AG04450 (cell line): ENCODE data around the gene SCYL1. TPM values are rescaled to one million over a fixed set of nuclear protein-coding genes. Genes with fewer than 3 reads are reported as not detected.
A peak's percentile ranks its signal among the peaks of the same experiment; 100 is the strongest.

Experiments used
- CTCF ChIA-PET: fragments of 300-600, 350-600 bp; formaldehyde crosslinking; extraction: SDS; loops from one replicate; lab custom pipeline; 2022; ENCODE audit warnings: antibody characterized with exemption, inconsistent platforms; lab: Charles Lee
- POLR2A ChIA-PET: fragments of 350-600 bp; formaldehyde crosslinking; extraction: SDS; loops from one replicate; lab custom pipeline; 2021; ENCODE audit warnings: antibody characterized with exemption, inconsistent platforms; lab: Yijun Ruan, JAX
- DNase-seq: peaks from one replicate; pipeline ENCODE4 v3.0.0-alpha.2; 2011; ENCODE audit warnings: low read depth, low spot score
- H3K27ac ChIP-seq: one replicate; pipeline ENCODE4 v1.5.1; 2012; ENCODE audit warnings: low read depth, low read length, control low read depth
- H3K27me3 ChIP-seq: one replicate; pipeline ENCODE4 v1.6.0; 2012; ENCODE audit warnings: low read length; ENCODE audit not compliant: control insufficient read depth, insufficient read depth
- H3K4me3 ChIP-seq: 2 replicates; pipeline ENCODE4 v1.5.1; 2011; ENCODE audit warnings: mild to moderate bottlenecking, low read depth, low read length, control low read depth
- H3K9me3 ChIP-seq: 2 replicates; pipeline ENCODE4 v1.5.1; 2012; ENCODE audit warnings: low read length; ENCODE audit not compliant: control insufficient read depth, insufficient read depth
- polyA plus RNA-seq: library from polyadenylated mRNA; depleted of rRNA; stranded (reverse); fragments of >200 nt; gene quantifications from 2 replicates; pipeline ENCODE4 v1.2.3, GENCODE V29; 2011
- TF ChIP-seq, protein P1 (sequence below): IDR thresholded peaks from 2 replicates; pipeline ENCODE4 v1.5.1; 2011; ENCODE audit warnings: low read depth, low read length, control low read depth, inconsistent platforms

Gene SCYL1
- polyA plus RNA-seq, 1 experiment: 60.9 TPM

DNA sequence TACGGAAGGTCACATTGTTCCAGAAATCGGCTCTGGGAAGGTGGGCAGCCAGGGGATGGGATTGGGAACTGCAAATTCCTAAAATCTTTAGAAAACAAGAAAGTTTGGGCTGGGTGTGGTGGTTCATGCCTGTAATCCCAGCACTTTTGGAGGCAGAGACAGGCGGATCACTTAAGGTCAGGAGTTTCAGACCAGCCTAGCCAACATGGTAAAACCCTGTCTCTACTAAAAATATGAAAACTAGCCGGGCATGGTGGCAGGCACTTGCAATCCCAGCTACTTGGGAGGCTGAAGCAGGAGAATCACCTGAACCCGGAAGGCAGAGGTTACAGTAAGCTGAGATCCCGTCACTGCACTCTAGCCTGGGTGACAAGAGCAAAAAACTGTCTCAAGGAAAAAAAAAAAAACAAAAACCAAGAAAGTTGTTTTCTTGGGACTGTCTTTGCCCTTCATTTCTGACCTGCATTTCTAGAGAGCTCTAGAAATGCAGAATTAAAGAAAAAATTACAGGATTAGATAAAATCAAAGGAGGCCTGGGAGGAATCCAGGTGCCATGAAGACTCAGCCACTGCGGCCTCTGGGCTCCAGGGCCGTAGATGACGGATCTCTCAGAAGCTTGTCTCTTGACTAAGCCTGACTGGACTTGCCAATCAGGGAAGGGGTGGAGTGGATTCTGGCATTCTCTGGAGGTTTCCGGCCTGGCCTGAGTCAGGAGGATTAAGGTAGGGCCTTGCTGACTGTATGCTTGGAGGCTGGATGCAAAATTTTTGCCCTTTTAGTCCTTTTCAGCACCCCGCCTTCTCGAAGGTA, 31.3 kb upstream of the SCYL1 start:
- no peak for DNase-seq
- H3K27ac ChIP-seq: peak overlapping the region; percentile 100
- H3K9me3 ChIP-seq: no peaks in the 10 kb centered on the region; the same call in 1 of the 2 replicates
- H3K27me3 ChIP-seq: no peaks in the 10 kb centered on the region
- POLR2A ChIA-PET: interaction anchor here (0.9 to 21.9 kb wide), 10 partner anchors 6 to 71 kb away, joined by 3 to 999 read pairs (median 16); partner anchors contain the start of genes MALAT1 and NEAT1
- H3K4me3 ChIP-seq: 0 out of 2 replicates have a peak overlapping the region, but pooled peaks have one; percentile 2
- TF ChIP-seq, protein P1, sequence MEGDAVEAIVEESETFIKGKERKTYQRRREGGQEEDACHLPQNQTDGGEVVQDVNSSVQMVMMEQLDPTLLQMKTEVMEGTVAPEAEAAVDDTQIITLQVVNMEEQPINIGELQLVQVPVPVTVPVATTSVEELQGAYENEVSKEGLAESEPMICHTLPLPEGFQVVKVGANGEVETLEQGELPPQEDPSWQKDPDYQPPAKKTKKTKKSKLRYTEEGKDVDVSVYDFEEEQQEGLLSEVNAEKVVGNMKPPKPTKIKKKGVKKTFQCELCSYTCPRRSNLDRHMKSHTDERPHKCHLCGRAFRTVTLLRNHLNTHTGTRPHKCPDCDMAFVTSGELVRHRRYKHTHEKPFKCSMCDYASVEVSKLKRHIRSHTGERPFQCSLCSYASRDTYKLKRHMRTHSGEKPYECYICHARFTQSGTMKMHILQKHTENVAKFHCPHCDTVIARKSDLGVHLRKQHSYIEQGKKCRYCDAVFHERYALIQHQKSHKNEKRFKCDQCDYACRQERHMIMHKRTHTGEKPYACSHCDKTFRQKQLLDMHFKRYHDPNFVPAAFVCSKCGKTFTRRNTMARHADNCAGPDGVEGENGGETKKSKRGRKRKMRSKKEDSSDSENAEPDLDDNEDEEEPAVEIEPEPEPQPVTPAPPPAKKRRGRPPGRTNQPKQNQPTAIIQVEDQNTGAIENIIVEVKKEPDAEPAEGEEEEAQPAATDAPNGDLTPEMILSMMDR: no peak
- CTCF ChIA-PET: interaction anchor here (2.6 kb wide), 1 partner anchor 14 kb away, joined by 17 read pairs; no protein-coding TSS in a partner anchor

DNA sequence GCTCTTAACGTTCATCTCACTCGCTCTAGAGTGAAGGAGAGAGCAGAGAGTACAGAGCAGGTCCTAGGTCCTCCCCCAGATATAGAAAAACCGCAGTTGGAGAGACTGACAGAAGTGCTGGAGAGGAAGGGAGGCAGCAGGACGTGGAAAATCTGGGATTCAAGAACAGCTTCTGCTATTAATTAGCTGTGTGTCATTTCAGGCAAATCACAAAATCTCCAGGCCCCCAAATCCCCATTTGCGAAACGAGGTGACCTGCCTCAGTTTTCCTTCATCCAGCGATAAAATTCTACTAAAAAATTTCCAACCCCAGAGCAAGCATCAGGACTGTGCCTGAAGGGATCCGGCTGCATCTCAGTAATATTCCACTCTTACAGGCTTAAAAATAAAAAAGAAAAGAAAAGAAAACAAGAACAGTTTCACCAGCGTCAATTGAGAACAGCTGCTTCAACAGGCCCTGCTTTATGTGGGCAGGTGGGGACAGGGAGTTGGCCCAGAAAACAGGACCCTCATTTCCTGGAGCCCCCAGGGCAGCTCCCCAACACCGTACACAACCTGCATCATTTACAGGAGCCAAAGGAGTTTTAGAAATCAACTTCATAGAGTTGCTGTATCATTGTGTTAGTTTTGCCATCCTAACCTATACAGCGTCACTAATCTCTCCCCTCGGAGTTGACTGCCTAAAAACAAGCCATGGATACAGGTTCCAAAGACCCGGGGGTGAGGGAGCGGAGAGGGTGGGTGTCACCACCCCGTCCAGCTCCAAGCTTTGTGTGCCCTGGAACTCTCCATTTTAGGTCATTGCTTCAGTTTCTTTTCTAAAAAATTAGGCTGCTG, 28.4 kb upstream of the SCYL1 start:
- ChIA-PET POLR2A (interaction anchor here (0.6 to 21.9 kb wide), 16 partner anchors 7 to 221 kb away, joined by 3 to 999 read pairs (median 12); partner anchors contain the start of genes NEAT1, SCYL1 and SLC25A45), CTCF (interaction anchor here (0.6 to 4.5 kb wide), 8 partner anchors 8 to 727 kb away, joined by 3 to 18 read pairs (median 5); no protein-coding TSS in a partner anchor)
- H3K27ac ChIP-seq: peak overlapping the region; percentile 95
- no peaks in the 10 kb centered on the region; the same call in 1 of the 2 replicates for H3K9me3 ChIP-seq
- TF ChIP-seq, protein P1: no peak
- H3K27me3 ChIP-seq: no peaks in the 10 kb centered on the region
- no peak for DNase-seq
- peak overlapping the region; percentile 45 for H3K4me3 ChIP-seq

DNA sequence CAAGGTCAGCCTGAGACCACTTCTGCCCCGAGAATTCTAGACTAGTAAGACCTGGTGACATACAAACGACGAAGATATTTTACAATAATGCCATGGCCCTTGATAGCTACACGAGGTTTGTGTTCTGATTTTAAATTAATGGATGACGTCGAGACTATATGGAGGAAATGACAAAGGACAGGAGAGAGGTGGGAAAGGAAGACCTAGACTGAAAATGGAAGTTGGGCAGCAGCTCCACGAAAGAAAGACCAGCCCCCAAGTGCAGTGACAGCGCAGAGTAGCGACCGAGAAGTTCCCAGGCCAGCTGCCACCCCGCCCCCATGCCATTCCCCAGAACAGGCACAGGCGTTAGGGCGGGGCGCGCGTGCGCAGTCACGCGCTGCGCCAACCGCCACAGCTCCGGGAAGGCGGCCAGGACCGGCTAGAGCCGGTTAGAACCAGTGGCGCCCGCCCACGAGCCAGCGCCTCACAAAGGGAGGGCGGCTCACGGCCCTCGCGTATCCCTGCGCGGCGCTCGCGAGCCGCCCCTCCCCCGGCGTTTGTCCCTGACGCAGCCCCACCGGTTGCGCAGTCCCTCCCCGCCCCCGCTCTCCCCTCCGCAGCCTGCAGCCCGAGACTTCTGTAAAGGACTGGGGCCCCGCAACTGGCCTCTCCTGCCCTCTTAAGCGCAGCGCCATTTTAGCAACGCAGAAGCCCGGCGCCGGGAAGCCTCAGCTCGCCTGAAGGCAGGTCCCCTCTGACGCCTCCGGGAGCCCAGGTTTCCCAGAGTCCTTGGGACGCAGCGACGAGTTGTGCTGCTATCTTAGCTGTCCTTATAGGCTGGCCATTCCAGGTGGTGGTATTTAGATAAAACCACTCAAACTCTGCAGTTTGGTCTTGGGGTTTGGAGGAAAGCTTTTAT, 27.5 kb upstream of the SCYL1 start:
- ChIA-PET POLR2A (interaction anchor here (0.6 to 21.9 kb wide), 21 partner anchors 8 to 820 kb away, joined by 3 to 999 read pairs (median 12); partner anchors contain the start of genes NEAT1, SCYL1 and SLC25A45), CTCF (interaction anchor here (0.6 to 4.5 kb wide), 8 partner anchors 8 to 726 kb away, joined by 3 to 18 read pairs (median 6); no protein-coding TSS in a partner anchor)
- peak; percentile 98 for DNase-seq
- H3K27me3 ChIP-seq: no peaks in the 10 kb centered on the region
- no peaks in the 10 kb centered on the region; the same call in 1 of the 2 replicates for H3K9me3 ChIP-seq
- TF ChIP-seq, protein P1: no peak
- peak overlapping the region; percentile 97 for H3K4me3 ChIP-seq
- H3K27ac ChIP-seq: peak overlapping the region; percentile 98

DNA sequence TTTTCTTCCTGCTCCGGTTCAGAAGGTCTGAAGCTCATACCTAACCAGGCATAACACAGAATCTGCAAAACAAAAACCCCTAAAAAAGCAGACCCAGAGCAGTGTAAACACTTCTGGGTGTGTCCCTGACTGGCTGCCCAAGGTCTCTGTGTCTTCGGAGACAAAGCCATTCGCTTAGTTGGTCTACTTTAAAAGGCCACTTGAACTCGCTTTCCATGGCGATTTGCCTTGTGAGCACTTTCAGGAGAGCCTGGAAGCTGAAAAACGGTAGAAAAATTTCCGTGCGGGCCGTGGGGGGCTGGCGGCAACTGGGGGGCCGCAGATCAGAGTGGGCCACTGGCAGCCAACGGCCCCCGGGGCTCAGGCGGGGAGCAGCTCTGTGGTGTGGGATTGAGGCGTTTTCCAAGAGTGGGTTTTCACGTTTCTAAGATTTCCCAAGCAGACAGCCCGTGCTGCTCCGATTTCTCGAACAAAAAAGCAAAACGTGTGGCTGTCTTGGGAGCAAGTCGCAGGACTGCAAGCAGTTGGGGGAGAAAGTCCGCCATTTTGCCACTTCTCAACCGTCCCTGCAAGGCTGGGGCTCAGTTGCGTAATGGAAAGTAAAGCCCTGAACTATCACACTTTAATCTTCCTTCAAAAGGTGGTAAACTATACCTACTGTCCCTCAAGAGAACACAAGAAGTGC, 26.7 kb upstream of the SCYL1 start:
- Histone ChIP-seq H3K9me3 (no peaks in the 10 kb centered on the region; the same call in 1 of the 2 replicates), H3K4me3 (peak overlapping the region; percentile 97), H3K27ac (peak overlapping the region; percentile 98), H3K27me3 (no peaks in the 10 kb centered on the region)
- ChIA-PET POLR2A (interaction anchor here (0.6 to 21.9 kb wide), 22 partner anchors 9 to 819 kb away, joined by 3 to 999 read pairs (median 11); partner anchors contain the start of genes FRMD8, NEAT1, PCNX3 and SCYL1), CTCF (interaction anchor here (0.8 to 4.5 kb wide), 8 partner anchors 9 to 82 kb away, joined by 3 to 18 read pairs (median 6); no protein-coding TSS in a partner anchor)
- no peak for DNase-seq
- TF ChIP-seq, protein P1: no peak
